ENCODE data around the gene LCN1. TPM values are rescaled to one million over a fixed set of nuclear protein-coding genes. Genes with fewer than 3 reads are reported as not detected.
"Not testable (repeated sequence)": the region's sequence is repeated elsewhere in the genome, so short reads cannot be mapped to it uniquely, and the experiment has no call there.

Gene LCN1
- total RNA-seq, 1 experiment from 2014 or later: not detected

DNA sequence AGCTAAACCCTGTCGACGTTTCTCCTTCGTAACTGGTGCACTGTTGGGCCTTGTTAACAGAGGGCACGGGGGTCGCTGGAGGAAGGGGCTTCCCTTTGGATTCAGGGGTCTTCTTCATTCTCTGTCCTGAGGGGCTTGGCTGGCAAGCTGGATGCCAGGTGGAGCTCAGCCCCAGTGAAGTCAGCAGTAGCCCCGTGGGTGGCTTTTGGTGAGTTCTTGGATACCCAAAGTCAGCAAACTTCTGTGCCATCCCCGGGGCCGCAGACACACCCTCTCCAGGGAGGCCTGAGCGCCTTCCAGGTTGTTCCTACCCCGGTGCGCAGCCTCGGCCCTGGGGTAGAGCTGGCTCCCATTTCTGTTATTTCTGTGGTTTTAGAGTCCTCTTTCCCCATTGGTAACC, 12.4 kb downstream of the LCN1 start:
- H3K36me3 ChIP-seq (ENCODE audit: low read depth): no peaks in the 10 kb centered on the region
- peaks cover 90% of the 10 kb centered on the region for H3K27me3 ChIP-seq (ENCODE audit: insufficient read depth, low read depth)
- H3K27ac ChIP-seq: no peak overlapping the region
- no peaks in the 10 kb centered on the region for H3K4me1 ChIP-seq (replicated peaks; ENCODE audit: insufficient read depth)
- no TSS peak for BruUV-seq (replicated peaks)
- H3F3A ChIP-seq (ENCODE audit: insufficient read depth, low read depth): no peaks in the 10 kb centered on the region
- no peak overlapping the region for H3K4me3 ChIP-seq
- TF ChIP-seq EZH2 (IDR thresholded peaks at IDR 0.05; ENCODE audit: low read depth): no peak
- TF ChIP-seq, protein P1, sequence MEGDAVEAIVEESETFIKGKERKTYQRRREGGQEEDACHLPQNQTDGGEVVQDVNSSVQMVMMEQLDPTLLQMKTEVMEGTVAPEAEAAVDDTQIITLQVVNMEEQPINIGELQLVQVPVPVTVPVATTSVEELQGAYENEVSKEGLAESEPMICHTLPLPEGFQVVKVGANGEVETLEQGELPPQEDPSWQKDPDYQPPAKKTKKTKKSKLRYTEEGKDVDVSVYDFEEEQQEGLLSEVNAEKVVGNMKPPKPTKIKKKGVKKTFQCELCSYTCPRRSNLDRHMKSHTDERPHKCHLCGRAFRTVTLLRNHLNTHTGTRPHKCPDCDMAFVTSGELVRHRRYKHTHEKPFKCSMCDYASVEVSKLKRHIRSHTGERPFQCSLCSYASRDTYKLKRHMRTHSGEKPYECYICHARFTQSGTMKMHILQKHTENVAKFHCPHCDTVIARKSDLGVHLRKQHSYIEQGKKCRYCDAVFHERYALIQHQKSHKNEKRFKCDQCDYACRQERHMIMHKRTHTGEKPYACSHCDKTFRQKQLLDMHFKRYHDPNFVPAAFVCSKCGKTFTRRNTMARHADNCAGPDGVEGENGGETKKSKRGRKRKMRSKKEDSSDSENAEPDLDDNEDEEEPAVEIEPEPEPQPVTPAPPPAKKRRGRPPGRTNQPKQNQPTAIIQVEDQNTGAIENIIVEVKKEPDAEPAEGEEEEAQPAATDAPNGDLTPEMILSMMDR (conservative IDR thresholded peaks at IDR 0.05): no peak
- H3K9me3 ChIP-seq (ENCODE audit: insufficient read depth, low read depth): no peaks in the 10 kb centered on the region
- no peak overlapping the region for H3K4me2 ChIP-seq
- H4K20me1 ChIP-seq (ENCODE audit: insufficient read depth): no peaks in the 10 kb centered on the region
- H2AFZ ChIP-seq: no peak overlapping the region
- no peaks in the 10 kb centered on the region for H3K79me2 ChIP-seq (ENCODE audit: low read depth)
- POLR2A ChIA-PET (ENCODE audit: unreplicated experiment): no interaction called here
- intact Hi-C loops (cut with micrococcal nuclease; ENCODE audit: unreplicated experiment): no loop called here
- no peak for DNase-seq
- H3K9me2 ChIP-seq (ENCODE audit: insufficient read depth): no peaks in the 10 kb centered on the region
- CTCF ChIA-PET: no interaction called here

DNA sequence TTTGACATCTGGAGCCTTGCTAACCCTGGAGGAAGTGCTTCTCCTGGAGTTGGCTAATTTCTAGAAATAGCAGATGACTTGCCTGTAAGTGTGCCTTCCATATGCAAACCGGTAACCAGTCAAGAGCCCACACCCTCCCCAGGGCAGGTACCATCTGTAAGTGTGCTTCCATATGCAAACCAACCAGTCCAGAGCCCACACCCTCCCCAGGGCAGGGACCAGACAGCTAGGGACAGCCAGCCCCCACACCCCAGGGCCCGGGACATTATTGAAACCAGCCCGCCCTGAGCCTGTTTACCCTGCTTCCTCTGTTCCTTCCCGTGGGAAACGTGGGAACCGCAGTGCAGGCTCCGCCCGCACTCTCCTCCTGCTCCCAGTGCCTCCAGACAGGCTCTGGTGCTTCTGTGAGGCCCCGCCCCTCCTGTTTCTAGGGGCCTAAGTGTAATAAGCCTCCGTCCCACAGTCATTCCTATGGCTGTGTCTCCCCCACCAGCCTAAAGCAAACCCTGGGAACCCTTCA, 13.0 kb downstream of the LCN1 start:
- H3F3A ChIP-seq (ENCODE audit: insufficient read depth, low read depth); H3K4me3 ChIP-seq; H3K36me3 ChIP-seq (ENCODE audit: low read depth); CTCF ChIA-PET; intact Hi-C loops (cut with micrococcal nuclease; ENCODE audit: unreplicated experiment); H3K9me3 ChIP-seq (ENCODE audit: insufficient read depth, low read depth); DNase-seq; H3K4me1 ChIP-seq (replicated peaks; ENCODE audit: insufficient read depth); BruUV-seq (replicated peaks); POLR2A ChIA-PET (ENCODE audit: unreplicated experiment); H3K27ac ChIP-seq; H3K4me2 ChIP-seq; H4K20me1 ChIP-seq (ENCODE audit: insufficient read depth); H3K9me2 ChIP-seq (ENCODE audit: insufficient read depth); H2AFZ ChIP-seq; H3K79me2 ChIP-seq (ENCODE audit: low read depth): not testable (repeated sequence)
- H3K27me3 ChIP-seq (ENCODE audit: insufficient read depth, low read depth): peaks cover 93% of the 10 kb centered on the region

DNA sequence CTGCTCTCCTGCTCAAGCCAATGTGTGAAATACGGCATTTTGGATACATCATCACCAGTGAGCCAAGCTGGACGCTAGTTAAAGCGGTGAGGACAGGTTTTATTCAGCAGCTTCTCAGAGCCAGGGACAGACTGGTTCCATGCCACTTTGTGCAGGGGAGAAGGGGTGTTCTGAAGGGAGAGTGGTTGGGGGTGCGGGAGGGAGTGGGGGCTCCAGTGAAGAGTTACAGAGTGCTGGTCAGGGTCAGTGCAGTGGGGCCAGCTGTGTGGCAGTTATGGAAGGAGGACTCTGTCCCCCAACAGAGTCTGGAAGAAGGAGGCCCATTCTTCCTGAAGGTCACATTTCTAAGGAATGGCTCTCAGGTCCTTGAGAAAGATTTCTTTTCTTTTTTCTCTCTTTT, 13.6 kb downstream of the LCN1 start:
- DNase-seq; POLR2A ChIA-PET (ENCODE audit: unreplicated experiment); H3K27ac ChIP-seq: not testable (repeated sequence)

DNA sequence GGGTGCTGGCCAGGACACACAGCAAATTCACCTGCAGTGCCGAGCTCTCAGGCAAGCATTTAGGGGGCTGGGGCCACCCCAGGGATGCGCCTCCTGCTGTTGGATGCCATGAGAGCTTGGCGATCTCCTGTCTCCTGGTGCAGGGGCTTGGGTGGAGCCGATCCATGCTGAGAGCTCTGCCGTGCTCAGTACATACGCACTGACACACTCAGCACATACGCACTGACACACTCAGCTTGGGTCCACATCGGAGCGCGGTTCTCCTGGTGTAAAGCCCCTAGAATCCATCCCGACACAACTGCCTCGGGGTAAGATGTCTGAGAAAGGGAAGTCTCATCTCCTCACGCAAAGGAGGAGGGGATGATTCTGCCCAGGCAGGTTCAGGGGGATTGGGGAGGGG, 14.4 kb downstream of the LCN1 start:
- H3K4me3 ChIP-seq; H3K9me2 ChIP-seq (ENCODE audit: insufficient read depth); H3K27ac ChIP-seq; H3K4me1 ChIP-seq (replicated peaks; ENCODE audit: insufficient read depth); DNase-seq; H4K20me1 ChIP-seq (ENCODE audit: insufficient read depth); H3K9me3 ChIP-seq (ENCODE audit: insufficient read depth, low read depth); intact Hi-C loops (cut with micrococcal nuclease; ENCODE audit: unreplicated experiment); H3F3A ChIP-seq (ENCODE audit: insufficient read depth, low read depth); POLR2A ChIA-PET (ENCODE audit: unreplicated experiment); H3K79me2 ChIP-seq (ENCODE audit: low read depth); BruUV-seq (replicated peaks); H3K36me3 ChIP-seq (ENCODE audit: low read depth); H2AFZ ChIP-seq; CTCF ChIA-PET; H3K4me2 ChIP-seq: not testable (repeated sequence)
- H3K27me3 ChIP-seq (ENCODE audit: insufficient read depth, low read depth): peaks cover 93% of the 10 kb centered on the region

More for the DNA sequence above, 13.6 kb downstream of the LCN1 start:
- CTCF ChIA-PET; H3K4me3 ChIP-seq; H4K20me1 ChIP-seq (ENCODE audit: insufficient read depth); H3K9me2 ChIP-seq (ENCODE audit: insufficient read depth); BruUV-seq (replicated peaks); H3K79me2 ChIP-seq (ENCODE audit: low read depth); H3K9me3 ChIP-seq (ENCODE audit: insufficient read depth, low read depth); H2AFZ ChIP-seq; H3K4me2 ChIP-seq; H3F3A ChIP-seq (ENCODE audit: insufficient read depth, low read depth); H3K36me3 ChIP-seq (ENCODE audit: low read depth); intact Hi-C loops (cut with micrococcal nuclease; ENCODE audit: unreplicated experiment); H3K4me1 ChIP-seq (replicated peaks; ENCODE audit: insufficient read depth): not testable (repeated sequence)
- peaks cover 93% of the 10 kb centered on the region for H3K27me3 ChIP-seq (ENCODE audit: insufficient read depth, low read depth)

DNA sequence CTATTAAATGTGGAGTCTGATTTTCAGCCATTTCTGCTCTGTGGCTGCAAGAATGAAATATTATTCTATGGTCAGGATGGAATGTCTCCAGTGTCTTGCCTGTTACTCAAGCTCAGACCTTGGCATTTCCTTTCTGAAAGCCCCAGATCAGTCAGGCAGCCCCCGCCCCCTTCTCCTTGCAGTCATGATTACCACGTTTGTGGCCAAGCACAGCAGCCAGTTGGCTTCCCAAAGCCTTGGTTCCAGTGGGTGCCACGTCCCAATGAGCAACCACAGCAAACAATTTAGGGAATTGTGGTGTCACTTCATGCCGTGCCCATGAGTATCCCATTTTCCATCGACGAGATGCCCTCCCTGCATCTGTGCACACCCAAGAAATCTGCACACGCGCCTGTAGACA, 15.0 kb downstream of the LCN1 start:
- no peaks in the 10 kb centered on the region for H3K4me1 ChIP-seq (replicated peaks; ENCODE audit: insufficient read depth)
- intact Hi-C loops (cut with micrococcal nuclease; ENCODE audit: unreplicated experiment): no loop called here
- no peaks in the 10 kb centered on the region for H3K9me3 ChIP-seq (ENCODE audit: insufficient read depth, low read depth)
- peaks cover 93% of the 10 kb centered on the region for H3K27me3 ChIP-seq (ENCODE audit: insufficient read depth, low read depth)
- no peaks in the 10 kb centered on the region for H3K79me2 ChIP-seq (ENCODE audit: low read depth)
- H2AFZ ChIP-seq: no peak overlapping the region
- no TSS peak for BruUV-seq (replicated peaks)
- TF ChIP-seq, protein P1 (conservative IDR thresholded peaks at IDR 0.05): no peak
- no peak overlapping the region for H3K4me3 ChIP-seq
- no peaks in the 10 kb centered on the region for H4K20me1 ChIP-seq (ENCODE audit: insufficient read depth)
- H3K4me2 ChIP-seq: no peak overlapping the region
- H3F3A ChIP-seq (ENCODE audit: insufficient read depth, low read depth): no peaks in the 10 kb centered on the region
- ChIA-PET POLR2A (ENCODE audit: unreplicated experiment) (no interaction called here), CTCF (no interaction called here)
- no peak overlapping the region for H3K27ac ChIP-seq
- DNase-seq: no peak
- no peaks in the 10 kb centered on the region for H3K9me2 ChIP-seq (ENCODE audit: insufficient read depth)
- no peaks in the 10 kb centered on the region for H3K36me3 ChIP-seq (ENCODE audit: low read depth)

DNA sequence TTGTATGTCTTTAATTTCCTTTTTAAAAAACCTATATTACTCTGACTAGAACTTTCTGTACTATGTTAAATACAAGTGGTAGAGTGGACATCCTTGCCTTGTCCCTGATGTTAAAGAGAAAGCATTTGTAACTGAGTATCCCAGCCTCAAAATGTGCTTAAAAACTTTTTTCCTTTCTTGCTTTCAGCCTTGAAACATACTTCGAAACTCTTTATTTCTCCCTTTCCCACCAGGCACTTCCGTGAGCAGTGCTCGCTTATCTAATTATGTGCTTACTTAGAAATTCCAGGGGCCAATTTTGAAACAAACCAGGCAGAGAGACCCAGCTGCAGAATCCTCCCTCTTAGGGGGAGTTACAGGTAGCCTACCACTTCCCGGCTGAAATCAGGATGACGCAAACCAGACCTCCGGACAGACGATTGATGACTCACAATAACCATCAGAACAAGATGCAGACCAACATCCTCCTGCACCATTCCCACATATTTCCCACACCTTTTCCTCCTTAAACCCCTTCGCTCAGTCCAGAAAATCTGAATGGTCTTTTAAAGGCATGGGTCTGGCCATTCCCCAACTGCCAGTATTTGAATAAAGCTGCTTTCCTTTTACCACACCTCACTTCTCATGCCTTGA, 22.1 kb downstream of the LCN1 start:
- POLR2A ChIA-PET (ENCODE audit: unreplicated experiment); H3K9me2 ChIP-seq (ENCODE audit: insufficient read depth); H3K9me3 ChIP-seq (ENCODE audit: insufficient read depth, low read depth); H3K27ac ChIP-seq; H3K4me3 ChIP-seq; intact Hi-C loops (cut with micrococcal nuclease; ENCODE audit: unreplicated experiment); CTCF ChIA-PET; H3K79me2 ChIP-seq (ENCODE audit: low read depth); H4K20me1 ChIP-seq (ENCODE audit: insufficient read depth); H3F3A ChIP-seq (ENCODE audit: insufficient read depth, low read depth); DNase-seq; H3K4me1 ChIP-seq (replicated peaks; ENCODE audit: insufficient read depth); BruUV-seq (replicated peaks); H3K36me3 ChIP-seq (ENCODE audit: low read depth); H2AFZ ChIP-seq: not testable (repeated sequence)
- Histone ChIP-seq H3K4me2 (peak overlapping the region; percentile 13; the same call in 1 of the 2 replicates), H3K27me3 (ENCODE audit: insufficient read depth, low read depth) (peaks cover 70% of the 10 kb centered on the region)

Measured in PC-9 (cell line).